ENCODE results near the gene SAPCD1.

The SAPCD1 gene

DNA sequence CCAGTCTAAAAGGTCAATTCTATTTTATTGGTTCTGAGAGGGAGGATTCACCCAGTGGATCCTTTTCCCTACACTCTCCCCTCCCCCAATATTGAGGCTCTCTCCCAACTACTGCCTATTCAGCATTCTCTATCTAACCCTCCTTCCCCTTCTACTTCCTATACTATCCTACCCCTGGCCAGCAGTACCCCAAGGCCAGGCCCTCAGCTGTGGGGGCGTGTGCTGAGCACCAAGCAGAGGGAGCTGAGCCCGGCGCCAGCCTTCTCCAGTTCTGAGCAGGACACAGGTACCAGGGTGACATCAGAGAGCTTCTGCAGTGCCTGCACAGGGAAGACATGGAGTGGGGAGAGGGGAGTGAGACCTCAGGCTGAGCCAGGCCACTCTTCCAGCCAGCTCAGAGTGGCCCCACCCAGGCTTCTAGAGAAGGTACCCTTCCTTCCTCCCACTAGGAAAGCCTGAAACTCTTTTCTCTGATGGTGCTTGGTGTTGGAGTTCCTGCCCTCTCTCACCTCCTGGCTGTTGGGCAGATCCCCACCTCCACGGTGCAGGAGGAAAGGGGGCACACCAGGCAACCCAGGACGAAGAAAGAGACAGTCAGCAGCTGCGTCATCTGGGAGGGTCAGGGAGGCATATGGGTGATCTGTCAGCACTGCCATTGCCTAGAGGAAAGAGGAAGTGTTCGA, 35.3 kb upstream of the SAPCD1 start:
- TF ChIP-seq, protein P1, sequence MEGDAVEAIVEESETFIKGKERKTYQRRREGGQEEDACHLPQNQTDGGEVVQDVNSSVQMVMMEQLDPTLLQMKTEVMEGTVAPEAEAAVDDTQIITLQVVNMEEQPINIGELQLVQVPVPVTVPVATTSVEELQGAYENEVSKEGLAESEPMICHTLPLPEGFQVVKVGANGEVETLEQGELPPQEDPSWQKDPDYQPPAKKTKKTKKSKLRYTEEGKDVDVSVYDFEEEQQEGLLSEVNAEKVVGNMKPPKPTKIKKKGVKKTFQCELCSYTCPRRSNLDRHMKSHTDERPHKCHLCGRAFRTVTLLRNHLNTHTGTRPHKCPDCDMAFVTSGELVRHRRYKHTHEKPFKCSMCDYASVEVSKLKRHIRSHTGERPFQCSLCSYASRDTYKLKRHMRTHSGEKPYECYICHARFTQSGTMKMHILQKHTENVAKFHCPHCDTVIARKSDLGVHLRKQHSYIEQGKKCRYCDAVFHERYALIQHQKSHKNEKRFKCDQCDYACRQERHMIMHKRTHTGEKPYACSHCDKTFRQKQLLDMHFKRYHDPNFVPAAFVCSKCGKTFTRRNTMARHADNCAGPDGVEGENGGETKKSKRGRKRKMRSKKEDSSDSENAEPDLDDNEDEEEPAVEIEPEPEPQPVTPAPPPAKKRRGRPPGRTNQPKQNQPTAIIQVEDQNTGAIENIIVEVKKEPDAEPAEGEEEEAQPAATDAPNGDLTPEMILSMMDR (IDR thresholded peaks at IDR 0.05): no peak

DNA sequence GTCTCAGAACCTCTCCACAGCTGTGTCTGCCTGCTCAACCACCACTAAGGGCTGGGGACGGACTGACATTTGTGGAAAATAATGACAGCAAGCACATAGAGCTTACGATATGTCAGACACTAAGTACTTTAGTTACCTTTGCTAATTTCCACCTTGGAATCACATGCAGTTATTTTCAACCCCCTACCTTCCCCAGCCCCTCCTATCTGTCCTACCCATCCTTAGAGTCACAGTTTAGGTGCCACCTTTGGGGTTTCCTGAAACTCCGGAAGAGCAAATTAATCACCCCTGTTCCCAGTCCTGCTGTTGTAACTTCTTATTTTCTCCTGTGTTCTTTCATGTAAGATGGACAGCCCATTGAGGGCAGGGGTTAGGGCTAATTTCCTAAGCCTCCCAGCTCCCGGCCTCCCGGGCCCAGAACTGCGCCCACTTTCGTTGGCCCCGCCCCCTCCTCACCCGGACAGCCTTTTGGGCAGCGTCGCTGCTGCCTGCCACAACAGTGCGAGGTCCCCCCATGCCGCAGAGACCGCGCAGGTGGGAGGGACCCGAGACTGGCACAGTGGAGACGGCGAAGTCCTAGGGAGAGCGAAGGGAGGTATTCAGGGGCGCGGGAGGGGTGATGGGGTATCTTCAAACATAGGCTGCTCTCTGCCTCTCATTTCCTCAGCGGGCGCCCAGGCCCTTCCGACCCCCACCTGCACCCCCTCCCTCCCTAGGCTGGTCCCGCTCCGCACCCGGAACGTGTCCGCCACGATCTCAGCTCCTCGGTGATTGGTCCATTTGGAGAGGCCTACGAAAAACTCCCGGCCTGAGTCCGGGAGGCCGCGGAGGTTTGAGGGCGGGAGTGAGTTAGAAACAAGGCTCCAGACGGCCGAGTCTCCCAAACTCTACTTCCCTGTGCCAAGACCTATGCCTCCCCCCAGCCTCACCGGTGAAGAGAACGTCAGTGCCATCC, 34.5 kb upstream of the SAPCD1 start:
- TF ChIP-seq, protein P1 (IDR thresholded peaks at IDR 0.05): no peak

DNA sequence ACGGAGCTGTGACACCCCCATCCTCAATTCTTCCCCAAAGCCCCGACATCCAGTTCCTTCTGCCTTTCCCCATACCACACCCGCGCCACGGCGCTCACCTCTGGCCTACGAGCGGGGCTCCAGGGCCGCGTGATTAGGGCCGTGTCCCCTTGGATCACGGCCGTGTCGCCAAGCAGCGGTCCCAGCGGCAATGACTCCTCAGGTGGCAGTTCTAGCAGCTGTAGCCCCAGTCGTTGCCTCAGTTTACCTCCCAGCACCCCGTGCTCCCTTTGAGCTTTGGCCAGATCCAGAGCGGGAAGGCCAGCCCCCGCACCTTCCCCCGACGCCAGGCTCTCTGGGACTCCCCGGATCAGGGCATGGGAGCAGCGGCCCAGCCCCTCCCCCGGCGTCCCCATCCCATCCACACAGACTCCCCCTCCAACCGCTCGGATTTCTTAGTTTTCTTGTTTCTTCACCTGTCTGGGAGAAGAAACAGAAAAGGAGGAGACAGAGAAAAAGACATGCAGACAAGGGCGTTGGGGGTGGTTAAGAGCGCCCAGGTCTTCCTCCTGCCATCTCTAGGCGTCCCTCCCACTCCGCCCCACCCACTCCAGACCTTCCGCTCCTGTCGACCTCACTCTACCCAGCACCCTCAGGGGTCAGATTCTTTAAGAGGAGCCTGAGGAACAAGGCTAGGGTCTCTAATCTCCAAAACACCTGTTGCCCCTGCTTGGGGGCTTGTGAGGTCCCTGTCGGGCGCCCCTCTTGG, 33.5 kb upstream of the SAPCD1 start, which contains the start of gene DDAH2:
Gene DDAH2, minus strand, starts transcription at position 533 of the 748 bp plus-strand sequence. Its CDS starts 138 bp downstream, at position 395.
- TF ChIP-seq, protein P1 (IDR thresholded peaks at IDR 0.05): peak; percentile 66

DNA sequence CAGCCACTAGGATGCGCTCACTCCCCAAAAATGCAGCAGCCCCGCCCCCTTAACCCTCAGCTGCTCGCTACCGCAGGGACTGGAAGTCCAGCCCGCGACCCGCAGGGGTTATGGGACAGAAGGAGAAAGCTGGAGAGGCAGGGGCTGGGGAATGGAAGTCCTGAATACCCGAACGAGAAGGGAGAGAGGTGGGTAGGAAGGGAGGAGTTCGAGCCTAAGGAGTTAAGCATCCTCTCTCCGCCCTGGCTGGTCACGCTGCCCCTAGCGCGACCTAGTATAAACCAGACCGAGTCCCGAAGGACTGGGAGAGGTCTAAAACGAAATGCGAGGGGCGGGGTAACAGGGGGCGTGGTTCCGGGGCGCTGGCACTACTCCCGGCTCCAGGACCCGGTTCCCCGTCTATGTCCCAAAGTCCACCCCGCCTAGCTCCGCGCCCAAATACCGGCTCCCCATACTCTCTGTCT, 32.9 kb upstream of the SAPCD1 start:
- TF ChIP-seq, protein P1 (IDR thresholded peaks at IDR 0.05): peak; percentile 15; the same call in 1 of the 2 replicates

DNA sequence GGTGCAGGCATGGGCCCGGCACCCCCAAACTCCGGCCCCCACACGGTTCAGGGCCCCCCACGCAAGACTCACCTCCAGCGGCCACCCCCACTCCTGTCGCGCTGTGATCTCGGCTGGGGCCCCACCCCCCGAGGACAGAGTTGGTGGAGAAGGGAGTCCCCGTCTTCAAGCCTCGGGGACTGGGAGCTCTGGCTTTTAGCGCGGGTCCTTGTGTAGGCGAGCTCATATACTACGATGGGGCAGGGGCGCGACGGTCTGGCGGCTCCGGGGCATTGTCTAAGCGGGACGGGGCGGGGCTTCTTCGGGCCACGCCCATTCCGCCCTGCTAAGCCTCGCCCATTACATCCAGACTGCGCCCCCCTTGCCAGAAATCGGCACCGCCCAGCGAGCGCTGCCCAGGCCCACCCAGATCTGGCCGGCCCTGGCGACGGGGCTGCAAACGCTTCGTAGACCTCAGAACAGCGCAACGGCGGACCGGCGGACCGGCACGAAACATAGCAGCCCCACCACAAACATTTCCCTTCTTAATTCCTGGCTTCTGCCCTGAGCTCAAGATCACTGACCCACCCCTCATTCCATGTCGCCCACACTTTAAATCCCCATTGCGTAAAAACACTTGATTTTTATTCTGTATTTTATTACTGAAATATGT, 32.4 kb upstream of the SAPCD1 start:
- TF ChIP-seq, protein P1 (IDR thresholded peaks at IDR 0.05): no peak

DNA sequence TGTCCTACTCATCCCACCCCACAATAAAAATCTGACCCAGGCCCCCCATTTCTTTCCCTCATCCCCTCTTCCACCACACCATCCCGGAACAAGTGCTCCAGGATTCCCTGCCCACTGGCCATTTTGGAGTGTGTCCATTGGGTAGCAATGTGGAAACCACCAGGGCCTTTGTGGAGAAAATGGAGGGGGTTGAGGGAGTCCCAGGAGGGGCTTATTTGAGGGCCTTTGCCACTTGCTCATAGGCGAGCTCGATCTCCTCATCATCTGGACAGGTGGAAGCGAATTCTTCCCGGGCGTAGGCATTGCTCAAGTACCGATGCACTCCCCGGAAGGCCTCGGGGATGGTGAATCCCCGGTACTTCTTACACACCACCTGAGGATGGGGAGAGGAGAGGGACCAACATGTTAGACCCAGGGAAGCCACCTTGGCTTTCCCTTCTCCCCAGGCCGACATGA, 31.8 kb upstream of the SAPCD1 start:
- TF ChIP-seq, protein P1 (IDR thresholded peaks at IDR 0.05): no peak

All from LNCAP (cell line).